ENCODE results near the gene AARS1.

GRCh38 chr16:70289229-70290094, at the start of gene AARS1:
- TF ChIP-seq, protein P1, sequence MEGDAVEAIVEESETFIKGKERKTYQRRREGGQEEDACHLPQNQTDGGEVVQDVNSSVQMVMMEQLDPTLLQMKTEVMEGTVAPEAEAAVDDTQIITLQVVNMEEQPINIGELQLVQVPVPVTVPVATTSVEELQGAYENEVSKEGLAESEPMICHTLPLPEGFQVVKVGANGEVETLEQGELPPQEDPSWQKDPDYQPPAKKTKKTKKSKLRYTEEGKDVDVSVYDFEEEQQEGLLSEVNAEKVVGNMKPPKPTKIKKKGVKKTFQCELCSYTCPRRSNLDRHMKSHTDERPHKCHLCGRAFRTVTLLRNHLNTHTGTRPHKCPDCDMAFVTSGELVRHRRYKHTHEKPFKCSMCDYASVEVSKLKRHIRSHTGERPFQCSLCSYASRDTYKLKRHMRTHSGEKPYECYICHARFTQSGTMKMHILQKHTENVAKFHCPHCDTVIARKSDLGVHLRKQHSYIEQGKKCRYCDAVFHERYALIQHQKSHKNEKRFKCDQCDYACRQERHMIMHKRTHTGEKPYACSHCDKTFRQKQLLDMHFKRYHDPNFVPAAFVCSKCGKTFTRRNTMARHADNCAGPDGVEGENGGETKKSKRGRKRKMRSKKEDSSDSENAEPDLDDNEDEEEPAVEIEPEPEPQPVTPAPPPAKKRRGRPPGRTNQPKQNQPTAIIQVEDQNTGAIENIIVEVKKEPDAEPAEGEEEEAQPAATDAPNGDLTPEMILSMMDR (IDR thresholded peaks at IDR 0.05): no peak
- no peak for TF ChIP-seq GABPA (IDR thresholded peaks at IDR 0.05; ENCODE audit: low read depth)
- TF ChIP-seq FOXM1 (IDR thresholded peaks at IDR 0.05; ENCODE audit: low read depth): no peak
- TF ChIP-seq POLR2AphosphoS5 (IDR thresholded peaks at IDR 0.05; ENCODE audit: low read depth, low read length): peak; percentile 95
- TF ChIP-seq MXI1 (IDR thresholded peaks at IDR 0.05; ENCODE audit: low read depth, low read length): peak; percentile 71
- peak; percentile 81 for TF ChIP-seq MAX (IDR thresholded peaks at IDR 0.05; ENCODE audit: low read depth)
- TF ChIP-seq TAF1 (IDR thresholded peaks at IDR 0.05; ENCODE audit: borderline replicate concordance, low read depth, low read length): peak; percentile 87
- TF ChIP-seq RXRA (IDR thresholded peaks at IDR 0.05; ENCODE audit: borderline replicate concordance, low read depth): no peak
- TF ChIP-seq EP300 (IDR thresholded peaks at IDR 0.05; ENCODE audit: borderline replicate concordance in 1 of 2, low read depth in 1 of 2, low read length in 1 of 2): no peak

Data from SK-N-SH (cell line).